HepG2 (cell line): Measurements from ENCODE around the gene CSNK1D. TPM values are rescaled to one million over a fixed set of nuclear protein-coding genes. Genes with fewer than 3 reads are reported as not detected.

Source experiments
- ATAC-seq: fragments of 200-7000 bp; cut with Tn5 transposase; 3 replicates; pipeline ENCODE4 v1.9.1; 2020; ENCODE audit warnings: mild to moderate bottlenecking, moderate library complexity
- BruUV-seq: library from RNA; stranded (reverse); fragments of 400-500 nt; replicated peaks from 2 replicates; lab custom pipeline; 2021; lab: Mats Ljungman, UMichigan
- CTCF ChIA-PET: fragments of 300-600 bp; formaldehyde crosslinking; extraction: SDS; loops from one replicate; lab custom pipeline; 2021; ENCODE audit warnings: low total read pairs, inconsistent platforms, low intra/inter-chr PET ratio; lab: Yijun Ruan, JAX
- POLR2A ChIA-PET: fragments of 350-600 bp; sonication (Branson Sonifier 250); formaldehyde crosslinking; loops from one replicate; lab custom pipeline; 2020; ENCODE audit warnings: antibody characterized with exemption, inconsistent platforms; lab: Yijun Ruan, JAX
- DNase-seq: peaks from one replicate; pipeline ENCODE4 v3.0.0-alpha.2; 2015; ENCODE audit warnings: low spot score
- FAIRE-seq: peaks from 3 replicates; lab custom pipeline; 2011; peaks lifted over from hg19 to GRCh38; lab: Jason Lieb, UNC
- H2AFZ ChIP-seq: one replicate; pipeline ENCODE4 v1.6.1; 2011; ENCODE audit warnings: low read length, inconsistent platforms
- H3K27ac ChIP-seq: fragments of 300-600 bp; 3 replicates; pipeline ENCODE4 v1.8.0; 2011; ENCODE audit warnings: mixed run types, mild to moderate bottlenecking, mixed read lengths, low read length, inconsistent platforms; ENCODE audit not compliant: insufficient read depth; ENCODE audit errors: extremely low read length
- H3K27me3 ChIP-seq, 2 experiments: fragments of 200-600 bp in 1 of 2; 2 replicates in 1 of 2; 3 replicates in 1 of 2; pipeline versions ENCODE4 v1.6.0 to v1.8.0; 2011; ENCODE audit warnings: low read length in 2 of 2, mild to moderate bottlenecking in 2 of 2, moderate library complexity in 2 of 2, inconsistent platforms in 1 of 2; ENCODE audit not compliant: insufficient read depth in 2 of 2, control insufficient read depth in 1 of 2
- H3K36me3 ChIP-seq, 2 experiments: fragments of 200-600 bp in 1 of 2; replicated peaks in 1 of 2; 2 replicates in 1 of 2; 3 replicates in 1 of 2; pipeline versions ENCODE4 v1.5.1 to v1.8.0; 2011; ENCODE audit warnings: low read length in 2 of 2, inconsistent platforms in 1 of 2; ENCODE audit not compliant: insufficient read depth in 2 of 2, control insufficient read depth in 1 of 2
- H3K4me1 ChIP-seq: 2 replicates; pipeline ENCODE4 v1.5.1; 2012; ENCODE audit warnings: low read length, inconsistent platforms; ENCODE audit not compliant: insufficient read depth
- H3K4me2 ChIP-seq: 2 replicates; pipeline ENCODE4 v1.6.0; 2011; ENCODE audit warnings: low read depth, low read length, inconsistent platforms
- H3K4me3 ChIP-seq, 3 experiments: fragments of 200-600 bp in 1 of 3; sonication (generic), shearing (Covaris generic) in 1 of 3; replicated peaks in 1 of 3; 2 replicates each; pipeline ENCODE4 v1.5.1; 2011 to 2016; ENCODE audit warnings: low read length in 3 of 3, inconsistent platforms in 2 of 3, low read depth in 2 of 3, mild to moderate bottlenecking in 2 of 3, control low read depth in 1 of 3, mixed read lengths in 1 of 3; ENCODE audit not compliant: insufficient read depth in 1 of 3
- H3K79me2 ChIP-seq: one replicate; pipeline ENCODE4 v1.6.1; 2011; ENCODE audit warnings: low read length, inconsistent platforms; ENCODE audit not compliant: insufficient read depth
- H3K9ac ChIP-seq: 2 replicates; pipeline ENCODE4 v1.6.0; 2011; ENCODE audit warnings: mild to moderate bottlenecking, low read depth, low read length, inconsistent platforms; ENCODE audit not compliant: insufficient read depth
- H3K9me3 ChIP-seq: 2 replicates; pipeline ENCODE4 v1.5.1; 2012; ENCODE audit warnings: mild to moderate bottlenecking, low read length
- H4K20me1 ChIP-seq: 2 replicates; pipeline ENCODE4 v1.6.0; 2011; ENCODE audit warnings: inconsistent platforms, mild to moderate bottlenecking, low read length, moderate library complexity; ENCODE audit not compliant: insufficient read depth
- AGO1 ChIP-seq: fragments of 200-400 bp; formaldehyde crosslinking; IDR thresholded peaks from 2 replicates; pipeline ENCODE4 v1.6.1; 2017; ENCODE audit warnings: mild to moderate bottlenecking, low read depth, low read length, moderate library complexity; ENCODE audit not compliant: poor library complexity, severe bottlenecking
- CHD2 ChIP-seq: IDR thresholded peaks from 2 replicates; pipeline ENCODE4 v1.6.1; 2011; ENCODE audit warnings: low read depth, low read length, improper control_type of control experiment
- IKZF5 ChIP-seq: IDR thresholded peaks from 2 replicates; pipeline ENCODE4 v1.6.1; 2018; ENCODE audit warnings: missing genetic modification reagents, mild to moderate bottlenecking, missing compliant biosample characterization
- KLF12 ChIP-seq: sonication (generic); formaldehyde crosslinking; IDR thresholded peaks from 2 replicates; pipeline ENCODE4 v1.4.0; 2020; ENCODE audit warnings: missing genetic modification reagents, borderline replicate concordance
- MED13 ChIP-seq: sonication (generic); formaldehyde crosslinking; IDR thresholded peaks from 2 replicates; pipeline ENCODE4 v1.5.0; 2020; ENCODE audit warnings: missing genetic modification reagents
- MYC ChIP-seq: sonication (generic); formaldehyde crosslinking; IDR thresholded peaks from 2 replicates; pipeline ENCODE4 v1.9.0; 2021; ENCODE audit warnings: missing genetic modification reagents, borderline replicate concordance
- POLR2A ChIP-seq, 2 experiments: IDR thresholded peaks; 2 replicates each; pipeline ENCODE4 v1.6.1; 2011; ENCODE audit warnings: low read depth in 2 of 2, low read length in 2 of 2, mild to moderate bottlenecking in 1 of 2, moderate library complexity in 1 of 2; ENCODE audit not compliant: insufficient read depth in 1 of 2
- RBM22 ChIP-seq: fragments of 200-400 bp; formaldehyde crosslinking; optimal IDR thresholded peaks from 2 replicates; pipeline ENCODE3; 2017; ENCODE audit warnings: mild to moderate bottlenecking, low read length, moderate library complexity
- SP2 ChIP-seq: sonication (generic); formaldehyde crosslinking; IDR thresholded peaks from 2 replicates; pipeline ENCODE4 v1.5.1; 2020; ENCODE audit warnings: mild to moderate bottlenecking, missing genetic modification reagents
- ZBTB33 ChIP-seq: sonication (generic); formaldehyde crosslinking; IDR thresholded peaks from 2 replicates; pipeline ENCODE4 v1.4.0; 2020; ENCODE audit warnings: missing genetic modification reagents
- ZFP36L1 ChIP-seq: sonication (generic); formaldehyde crosslinking; IDR thresholded peaks from 2 replicates; pipeline ENCODE4 v1.8.0; 2022; ENCODE audit warnings: mild to moderate bottlenecking, missing genetic modification reagents, moderate library complexity
- ZHX1 ChIP-seq: sonication (generic); formaldehyde crosslinking; IDR thresholded peaks from 2 replicates; pipeline ENCODE4 v1.8.1; 2022; ENCODE audit warnings: low read depth, mild to moderate bottlenecking, missing genetic modification reagents
- ZNF34 ChIP-seq: sonication (generic); formaldehyde crosslinking; IDR thresholded peaks from 2 replicates; pipeline ENCODE4 v1.4.0; 2020; ENCODE audit warnings: mild to moderate bottlenecking, missing genetic modification reagents, borderline replicate concordance
- ZNF678 ChIP-seq: sonication (generic); formaldehyde crosslinking; IDR thresholded peaks from 2 replicates; pipeline ENCODE4 v1.4.0; 2020; ENCODE audit warnings: mild to moderate bottlenecking, missing genetic modification reagents
- ZNF83 ChIP-seq: sonication (generic); formaldehyde crosslinking; IDR thresholded peaks from 2 replicates; pipeline ENCODE4 v1.4.0; 2020; ENCODE audit warnings: missing genetic modification reagents, mild to moderate bottlenecking, borderline replicate concordance
- ZNF850 ChIP-seq: sonication (generic); formaldehyde crosslinking; conservative IDR thresholded peaks from 2 replicates; pipeline ENCODE4 v1.9.0; 2021; ENCODE audit warnings: mild to moderate bottlenecking, missing genetic modification reagents
- WGBS: methylation state at CpG from one replicate; pipeline ENCODE4 v1.1.6; 2017; ENCODE audit warnings: low lambda C conversion rate; 5-methylcytosine and 5-hydroxymethylcytosine counted together
- in situ Hi-C: cut with HindIII; loops from 2 replicates; pipeline ENCODE4 v1.10.0; 2017; ENCODE audit warnings: low pct_unique_long_range_greater_than_20kb; ENCODE audit not compliant: extremely low pct_ligation_motif_present
- intact Hi-C: fragments of 100-400 bp; cut with micrococcal nuclease; formaldehyde crosslinking; loops from one replicate; pipeline ENCODE4 v1.10.0; 2022; ENCODE audit not compliant: unreplicated experiment
- polyA plus RNA-seq, 8 experiments: library from polyadenylated mRNA; depleted of rRNA in 3 of 8; stranded (reverse) in 7 of 8; unstranded in 1 of 8; fragments of >200 nt; fragmentation: Illumina TruSeq in 4 of 8; extraction: Trizol in 4 of 8; gene quantifications; 2 replicates each; pipeline versions ENCODE4 v1.2.1 to v1.2.3, GENCODE V29; 2011 to 2016; ENCODE audit warnings: low read depth in 4 of 8, missing spikeins in 1 of 8, mixed read lengths in 1 of 8; ENCODE audit not compliant: insufficient read depth in 1 of 8
- total RNA-seq, 5 experiments: library from RNA; depleted of rRNA; stranded (reverse); fragments of >200 nt; fragmentation: Illumina TruSeq; extraction: Trizol; gene quantifications; 2 replicates each; pipeline ENCODE4 v1.2.3, GENCODE V29; 2016; ENCODE audit warnings: low read depth in 1 of 5

CSNK1D gene
- total and polyA plus RNA-seq, 2 of the 13 experiments (the other 11 are each of a cell fraction or from before 2014, with no cell fraction given): 31.5 to 128 TPM

- TF ChIP-seq ZHX1 (no peak), KLF12 (CRISPR knock-in tag) (no peak), ZNF678 (CRISPR knock-in tag) (no peak), ZNF34 (CRISPR knock-in tag) (no peak), SP2 (CRISPR knock-in tag) (no peak), MED13 (CRISPR knock-in tag) (no peak)
Observed at GRCh38 chr17:82247856-82248671, 25.4 kb downstream of the CSNK1D start (continued).

- in situ Hi-C loops (no loop called here), intact Hi-C loops (no loop called here)
- ATAC-seq: no peak
- Histone ChIP-seq H3K27me3 (no peaks in the 10 kb centered on the region), H3K4me3 (no peak overlapping the region), H2AFZ (no peak overlapping the region), H3K9ac (no peak overlapping the region), H4K20me1 (peaks cover 50% of the 10 kb centered on the region; the same call in 1 of the 2 replicates), H3K36me3 (peaks cover 68 to 91% of the 10 kb centered on the region in 2 experiments), H3K79me2 (peaks cover 3% of the 10 kb centered on the region), H3K4me1 (peaks cover 21% of the 10 kb centered on the region), H3K27ac (no peak overlapping the region), H3K4me2 (no peak overlapping the region), H3K9me3 (no peaks in the 10 kb centered on the region)
- BruUV-seq: TSS peak; percentile 29
- WGBS: 98% methylated on average over 22 of the region's 22 CpGs
- no peak for DNase-seq
- CTCF ChIA-PET: no interaction called here
- POLR2A ChIA-PET: interaction anchor here (0.9 kb wide), 1 partner anchor 45 kb away, joined by 3 read pairs; no protein-coding TSS in a partner anchor
- no peak for FAIRE-seq
- TF ChIP-seq AGO1: peak; percentile 69
- TF ChIP-seq ZBTB33 (CRISPR knock-in tag): peak; percentile 66; the same call in 1 of the 2 replicates
- peak; percentile 36; the same call in 1 of the 2 replicates for TF ChIP-seq CHD2
- TF ChIP-seq MYC (CRISPR knock-in tag): peak; percentile 12; the same call in 1 of the 2 replicates
- no peak for TF ChIP-seq ZNF850 (CRISPR knock-in tag)
- TF ChIP-seq IKZF5: no peak
- no peak for TF ChIP-seq ZFP36L1 (CRISPR knock-in tag)
- TF ChIP-seq RBM22: peak; percentile 21
- TF ChIP-seq ZNF83 (CRISPR knock-in tag): no peak
- TF ChIP-seq POLR2A (IDR thresholded peaks at IDR 0.05; ENCODE audit: insufficient read depth in 1 of 2, low read depth in 2 of 2, low read length in 2 of 2): 0 out of 4 replicates have a peak, but pooled peaks of 1 of the 2 experiments have one; percentile 44
Observed at GRCh38 chr17:82247182-82247823, 26.2 kb downstream of the CSNK1D start.
